Keratinocyte (primary cell): ENCODE measurements around the gene KNCN. TPM values are rescaled to one million over a fixed set of nuclear protein-coding genes. Genes with fewer than 3 reads are reported as not detected.

ENCODE experiments used
- DNase-seq: peaks from one replicate; pipeline ENCODE4 v3.0.0-alpha.2; 2011; ENCODE audit warnings: low read depth, missing footprints, low spot score
- FAIRE-seq: peaks from 2 replicates; lab custom pipeline; 2011; peaks lifted over from hg19 to GRCh38; lab: Jason Lieb, UNC
- H2AFZ ChIP-seq: 2 replicates; pipeline ENCODE4 v1.6.0; 2012; ENCODE audit warnings: low read length, control low read depth, inconsistent platforms; ENCODE audit not compliant: control insufficient read depth
- H3K27ac ChIP-seq: 2 replicates; pipeline ENCODE4 v1.5.1; 2011; ENCODE audit warnings: low read length; ENCODE audit not compliant: control insufficient read depth, insufficient read depth
- H3K27me3 ChIP-seq: 3 replicates; pipeline ENCODE4 v1.6.0; 2011; ENCODE audit warnings: low read length; ENCODE audit not compliant: control insufficient read depth, insufficient read depth; ENCODE audit errors: extremely low read depth
- H3K36me3 ChIP-seq, 2 experiments: 2 replicates in 1 of 2; 3 replicates in 1 of 2; pipeline ENCODE4 v1.5.1; 2011; ENCODE audit warnings: low read length in 2 of 2, mild to moderate bottlenecking in 1 of 2; ENCODE audit not compliant: control insufficient read depth in 2 of 2, insufficient read depth in 2 of 2; ENCODE audit errors: extremely low read depth in 1 of 2
- H3K4me1 ChIP-seq: 3 replicates; pipeline ENCODE4 v1.5.1; 2011; ENCODE audit warnings: low read length; ENCODE audit not compliant: control insufficient read depth, insufficient read depth; ENCODE audit errors: extremely low read depth
- H3K4me2 ChIP-seq: 3 replicates; pipeline ENCODE4 v1.6.0; 2011; ENCODE audit warnings: low read depth, low read length; ENCODE audit not compliant: control insufficient read depth, insufficient read depth; ENCODE audit errors: extremely low read depth
- H3K4me3 ChIP-seq, 3 experiments: fragments of 200-600 bp in 1 of 3; sonication (generic) in 1 of 3; 2 replicates in 2 of 3; 3 replicates in 1 of 3; pipeline ENCODE4 v1.5.1; 2011 to 2016; ENCODE audit warnings: low read length in 3 of 3, mild to moderate bottlenecking in 3 of 3, control low read depth in 2 of 3, inconsistent platforms in 1 of 3, low read depth in 1 of 3, mixed read lengths in 1 of 3, mixed run types in 1 of 3, moderate library complexity in 1 of 3; ENCODE audit not compliant: control insufficient read depth in 2 of 3, insufficient read depth in 2 of 3; ENCODE audit errors: extremely low read depth in 1 of 3
- H3K79me2 ChIP-seq: 2 replicates; pipeline ENCODE4 v1.6.0; 2012; ENCODE audit warnings: low read length; ENCODE audit not compliant: control insufficient read depth, insufficient read depth
- H3K9ac ChIP-seq: 3 replicates; pipeline ENCODE4 v1.6.0; 2011; ENCODE audit warnings: low read length; ENCODE audit not compliant: control insufficient read depth, insufficient read depth; ENCODE audit errors: extremely low read depth
- H3K9me1 ChIP-seq: 3 replicates; pipeline ENCODE4 v1.6.0; 2011; ENCODE audit warnings: low read length; ENCODE audit not compliant: control insufficient read depth, insufficient read depth; ENCODE audit errors: extremely low read depth
- H3K9me3 ChIP-seq: 2 replicates; pipeline ENCODE4 v1.5.1; 2012; ENCODE audit warnings: low read depth, low read length; ENCODE audit not compliant: control insufficient read depth
- H4K20me1 ChIP-seq: 3 replicates; pipeline ENCODE4 v1.6.0; 2011; ENCODE audit warnings: low read length; ENCODE audit not compliant: control insufficient read depth, insufficient read depth; ENCODE audit errors: extremely low read depth
- EZH2 ChIP-seq: IDR thresholded peaks from one replicate; pipeline ENCODE4 v1.6.1; 2012; ENCODE audit warnings: inconsistent platforms, mild to moderate bottlenecking, low read length, moderate library complexity
- dilution Hi-C: fragments of 300-500 bp; cut with MboI; formaldehyde crosslinking; loops from one replicate; pipeline ENCODE4 v1.7.0; 2020; ENCODE audit warnings: low sequenced_read_pairs; ENCODE audit not compliant: extremely low pct_ligation_motif_present
- polyA plus RNA-seq, 5 experiments: library from polyadenylated mRNA; depleted of rRNA in 3 of 5; stranded (reverse) in 3 of 5; stranded (forward) in 1 of 5; unstranded in 1 of 5; fragments of >200 nt; gene quantifications; 1 replicate in 1 of 5; 2 replicates in 3 of 5; 3 replicates in 1 of 5; pipeline versions ENCODE4 v1.2.1 to v1.2.3, GENCODE V29; 2011 to 2012; ENCODE audit warnings: missing spikeins in 2 of 5, low read depth in 1 of 5, low replicate concordance in 1 of 5
- TF ChIP-seq, protein P1 (sequence below), 3 experiments: IDR thresholded peaks in 1 of 3; conservative IDR thresholded peaks in 1 of 3; optimal IDR thresholded peaks in 1 of 3; 2 replicates in 2 of 3; 3 replicates in 1 of 3; pipeline versions ENCODE3 to v1.5.1; 2011; ENCODE audit warnings: low read length in 3 of 3, mild to moderate bottlenecking in 3 of 3, moderate library complexity in 2 of 3, control low read depth in 1 of 3, inconsistent platforms in 1 of 3; ENCODE audit not compliant: insufficient read depth in 2 of 3; ENCODE audit errors: extremely low read depth in 1 of 3

KNCN gene
- polyA plus RNA-seq, 1 donor (not counting 4 experiments of a cell fraction or from before 2014, with no cell fraction given), result not detected

DNA sequence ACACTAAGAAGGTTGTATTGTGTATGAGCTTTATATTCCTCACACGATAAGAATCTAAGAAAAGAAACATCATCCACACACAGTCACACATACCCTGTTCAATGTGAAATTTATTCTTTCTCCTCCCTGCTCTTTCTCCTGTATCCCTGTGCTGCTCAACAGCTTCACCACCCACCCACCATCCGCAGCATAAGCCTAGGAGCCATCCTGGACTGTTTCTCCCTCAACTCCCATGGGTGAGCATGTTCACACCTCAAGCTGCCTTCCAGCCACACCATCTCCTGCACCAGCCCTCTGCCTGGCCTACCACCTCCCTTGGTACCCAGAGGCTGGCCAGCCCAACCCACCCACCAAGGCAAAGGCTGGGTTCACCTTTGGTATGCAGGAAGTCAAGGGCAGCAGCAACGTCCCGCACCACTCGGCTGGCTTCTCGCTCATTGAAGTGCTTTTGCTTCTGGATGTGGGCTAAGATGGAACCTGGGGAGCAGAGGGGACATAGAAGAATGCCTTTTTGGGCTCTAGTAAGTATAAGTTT lies 20.3 kb upstream of the KNCN start:
- peaks cover 4% of the 10 kb centered on the region for H3K4me1 ChIP-seq
- no peak for FAIRE-seq
- no peak overlapping the region for H3K27ac ChIP-seq
- no peak for DNase-seq
- H3K9ac ChIP-seq, result no peak overlapping the region
- H3K4me3 ChIP-seq, result no peak overlapping the region
- H3K9me3 ChIP-seq, result no peaks in the 10 kb centered on the region
- no peaks in the 10 kb centered on the region for H3K27me3 ChIP-seq
- peaks cover 22 to 25% of the 10 kb centered on the region in 2 experiments for H3K36me3 ChIP-seq
- H2AFZ ChIP-seq, result no peak overlapping the region
- dilution Hi-C loops, result no loop called here
- no peaks in the 10 kb centered on the region for H4K20me1 ChIP-seq
- no peak for TF ChIP-seq EZH2
- TF ChIP-seq, protein P1, sequence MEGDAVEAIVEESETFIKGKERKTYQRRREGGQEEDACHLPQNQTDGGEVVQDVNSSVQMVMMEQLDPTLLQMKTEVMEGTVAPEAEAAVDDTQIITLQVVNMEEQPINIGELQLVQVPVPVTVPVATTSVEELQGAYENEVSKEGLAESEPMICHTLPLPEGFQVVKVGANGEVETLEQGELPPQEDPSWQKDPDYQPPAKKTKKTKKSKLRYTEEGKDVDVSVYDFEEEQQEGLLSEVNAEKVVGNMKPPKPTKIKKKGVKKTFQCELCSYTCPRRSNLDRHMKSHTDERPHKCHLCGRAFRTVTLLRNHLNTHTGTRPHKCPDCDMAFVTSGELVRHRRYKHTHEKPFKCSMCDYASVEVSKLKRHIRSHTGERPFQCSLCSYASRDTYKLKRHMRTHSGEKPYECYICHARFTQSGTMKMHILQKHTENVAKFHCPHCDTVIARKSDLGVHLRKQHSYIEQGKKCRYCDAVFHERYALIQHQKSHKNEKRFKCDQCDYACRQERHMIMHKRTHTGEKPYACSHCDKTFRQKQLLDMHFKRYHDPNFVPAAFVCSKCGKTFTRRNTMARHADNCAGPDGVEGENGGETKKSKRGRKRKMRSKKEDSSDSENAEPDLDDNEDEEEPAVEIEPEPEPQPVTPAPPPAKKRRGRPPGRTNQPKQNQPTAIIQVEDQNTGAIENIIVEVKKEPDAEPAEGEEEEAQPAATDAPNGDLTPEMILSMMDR (optimal IDR thresholded peaks at IDR 0.05 in 1 of 3, IDR thresholded peaks at IDR 0.05 in 1 of 3, conservative IDR thresholded peaks at IDR 0.05 in 1 of 3; ENCODE audit: extremely low read depth in 1 of 3, insufficient read depth in 2 of 3, low read length in 3 of 3), result no peak
- H3K9me1 ChIP-seq, result no peaks in the 10 kb centered on the region
- no peak overlapping the region for H3K4me2 ChIP-seq
- H3K79me2 ChIP-seq, result no peaks in the 10 kb centered on the region

DNA sequence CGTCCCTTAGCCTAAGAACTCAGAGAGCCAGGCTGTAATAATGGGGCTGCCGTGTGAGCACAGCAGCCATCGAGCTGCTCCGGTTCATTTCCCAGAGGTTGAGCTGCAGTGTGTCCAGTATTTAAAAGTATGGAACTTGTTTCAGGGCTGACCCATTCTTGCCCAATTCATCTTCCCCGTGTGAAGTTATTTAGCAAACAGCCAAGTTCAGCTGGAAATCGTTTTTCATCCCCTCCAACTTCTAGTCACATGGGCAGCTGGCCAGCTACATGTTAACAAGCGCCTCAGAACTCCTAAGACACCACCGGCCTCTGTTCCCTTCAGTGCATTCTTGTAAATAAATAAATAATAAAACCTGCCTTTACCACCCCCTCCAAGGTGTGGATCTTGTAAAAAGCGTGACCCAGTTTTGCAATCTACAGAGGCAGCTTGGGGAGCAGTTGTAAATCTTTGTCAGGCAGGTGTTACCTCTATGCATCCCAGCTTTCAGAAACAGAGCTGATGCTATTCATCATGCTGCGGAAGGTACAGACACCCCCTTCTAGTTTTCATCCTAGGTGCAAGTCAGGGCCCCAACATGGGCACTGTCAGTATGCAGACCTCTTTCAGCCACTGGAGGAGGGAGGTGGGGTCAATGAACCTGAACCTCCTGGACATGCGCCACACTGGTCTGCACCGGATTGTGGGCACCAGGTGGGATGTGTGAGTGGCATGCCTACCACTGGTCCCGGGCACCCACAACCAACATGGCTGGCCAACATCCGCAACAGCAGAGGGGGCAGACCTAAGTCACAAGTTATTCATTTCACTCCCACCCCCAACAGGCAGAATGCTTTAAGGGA lies 18.7 kb upstream of the KNCN start:
- DNase-seq (no peak), FAIRE-seq (no peak)
- H3K4me2 ChIP-seq, result no peak overlapping the region
- H3K79me2 ChIP-seq, result no peaks in the 10 kb centered on the region
- no peaks in the 10 kb centered on the region for H3K27me3 ChIP-seq
- H2AFZ ChIP-seq, result no peak overlapping the region
- dilution Hi-C loops, result no loop called here
- H3K4me1 ChIP-seq, result peaks cover 4% of the 10 kb centered on the region
- H3K9me1 ChIP-seq, result no peaks in the 10 kb centered on the region
- no peaks in the 10 kb centered on the region for H4K20me1 ChIP-seq
- no peak for TF ChIP-seq EZH2
- TF ChIP-seq, protein P1 (optimal IDR thresholded peaks at IDR 0.05 in 1 of 3, IDR thresholded peaks at IDR 0.05 in 1 of 3, conservative IDR thresholded peaks at IDR 0.05 in 1 of 3; ENCODE audit: extremely low read depth in 1 of 3, insufficient read depth in 2 of 3, low read length in 3 of 3), result no peak
- H3K27ac ChIP-seq, result no peak overlapping the region
- H3K9me3 ChIP-seq, result no peaks in the 10 kb centered on the region
- peaks cover 20 to 24% of the 10 kb centered on the region in 2 experiments for H3K36me3 ChIP-seq
- H3K4me3 ChIP-seq, result no peak overlapping the region
- no peak overlapping the region for H3K9ac ChIP-seq
